Inflammatory macrophage treated with lipopolysaccharide for 4 hours (primary cell): ENCODE results near the gene COL6A5.

Experiments
- DNase-seq: peaks from one replicate; pipeline ENCODE4 v3.0.0-alpha.2; 2020

Gene COL6A5

DNA sequence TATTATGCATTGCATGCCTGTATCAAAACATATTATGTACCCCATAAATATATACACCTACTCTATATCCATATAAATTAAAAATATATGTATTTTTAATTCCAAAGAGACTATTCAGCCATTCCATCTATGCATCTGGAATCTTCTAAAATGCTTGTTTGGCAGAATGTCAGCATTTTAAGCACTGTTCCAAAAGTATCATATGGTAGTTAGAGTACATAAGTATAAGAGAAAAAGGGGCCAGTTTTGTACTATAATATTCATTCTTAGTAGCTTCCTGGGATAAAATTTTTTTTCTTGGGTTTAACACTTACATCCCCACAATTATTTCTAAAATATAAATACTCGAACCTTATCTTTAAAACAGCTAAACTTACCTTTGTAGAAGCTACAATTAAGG lies 111.1 kb downstream of the COL6A5 start:
- DNase-seq = no peak

- DNase-seq = no peak
Measured at GRCh38 chr3:130457671-130458070, 112.2 kb downstream of the COL6A5 start.

- DNase-seq = no peak
Measured at GRCh38 chr3:130459944-130460343, 114.5 kb downstream of the COL6A5 start.

DNA sequence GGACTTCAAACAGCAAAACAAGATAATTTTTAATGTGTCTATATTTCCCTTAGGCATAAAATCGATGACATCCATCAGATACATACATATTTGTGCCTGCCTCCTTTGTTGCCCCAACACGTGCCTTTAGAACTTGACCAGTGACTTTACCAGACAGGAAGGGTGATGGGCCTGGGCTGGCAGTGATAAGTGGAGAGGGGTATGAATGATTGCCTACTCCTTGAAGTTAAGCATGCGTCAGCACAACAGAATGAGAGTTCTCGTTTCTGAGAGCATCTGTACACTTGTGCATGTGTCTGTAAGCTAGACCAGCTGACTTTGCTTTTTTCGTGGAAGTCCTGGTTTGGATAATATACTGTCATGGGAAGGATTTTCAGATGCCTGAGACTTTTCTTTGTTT lies 116.6 kb downstream of the COL6A5 start:
- no peak for DNase-seq

GRCh38 chr3:130463221-130463620 lies 117.7 kb downstream of the COL6A5 start:
- DNase-seq = no peak

DNA sequence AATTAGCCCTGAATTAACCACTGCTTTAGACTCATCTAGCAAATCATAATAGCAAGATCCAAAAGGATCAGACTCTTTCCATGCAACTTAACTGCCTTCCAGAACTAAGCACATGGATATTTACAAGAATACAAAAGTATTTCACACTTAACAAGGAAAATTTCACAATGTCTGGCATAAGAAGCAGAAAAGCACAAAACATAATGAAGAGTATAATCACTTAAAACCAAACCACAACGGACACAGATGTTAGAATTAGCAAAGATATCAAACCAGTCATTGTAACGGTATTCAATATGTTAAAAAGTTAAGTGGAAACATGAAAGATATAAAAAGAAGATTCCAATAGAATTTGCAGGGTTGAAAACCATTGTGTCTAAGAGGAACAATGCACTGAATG lies 120.0 kb downstream of the COL6A5 start:
- DNase-seq = no peak

- no peak for DNase-seq
Measured at GRCh38 chr3:130468311-130468710, 122.8 kb downstream of the COL6A5 start.

GRCh38 chr3:130470126-130470525 lies 124.7 kb downstream of the COL6A5 start:
- DNase-seq = no peak

DNA sequence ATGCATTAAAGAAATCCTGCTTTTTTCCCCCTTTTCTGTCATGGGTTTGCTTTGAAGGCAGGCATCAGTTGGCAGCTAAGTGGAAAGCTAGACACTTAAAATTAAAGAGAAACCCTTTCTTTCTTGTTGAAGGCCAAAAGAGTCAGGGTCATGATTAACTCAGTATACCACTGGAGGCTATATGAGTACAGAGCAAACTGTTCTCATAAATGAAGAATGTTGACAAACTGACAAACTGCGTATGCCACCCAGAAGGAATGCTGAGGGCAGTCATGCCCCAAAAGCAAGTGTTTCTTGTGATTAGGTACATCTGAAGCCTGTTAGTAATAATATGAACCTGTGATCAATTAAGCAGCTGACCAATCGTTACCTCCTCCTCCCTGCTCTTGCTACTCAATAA lies 127.9 kb downstream of the COL6A5 start:
- no peak for DNase-seq

- no peak for DNase-seq
Measured at GRCh38 chr3:130480736-130481135, 135.3 kb downstream of the COL6A5 start.

DNA sequence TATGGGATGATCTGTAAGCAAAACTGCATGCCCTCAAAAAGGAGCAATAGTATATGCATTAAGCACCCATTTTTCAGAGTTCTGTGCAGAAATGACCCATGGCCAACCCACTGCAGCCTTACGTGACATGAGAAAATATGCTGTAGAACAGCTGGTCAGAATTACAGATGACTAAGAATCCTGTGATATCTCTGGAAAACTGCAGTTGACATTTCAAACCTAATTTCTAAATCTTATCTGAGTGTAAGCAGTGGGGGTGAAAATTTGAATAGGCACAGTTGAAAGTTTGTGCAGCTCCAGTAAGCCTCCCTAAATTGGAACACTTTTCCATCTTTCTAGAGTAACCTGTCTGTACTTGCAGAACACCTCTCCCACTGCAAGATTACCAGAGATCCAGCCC lies 142.8 kb downstream of the COL6A5 start:
- no peak for DNase-seq

- DNase-seq = no peak
Measured at GRCh38 chr3:130488769-130489450, 143.4 kb downstream of the COL6A5 start.

DNA sequence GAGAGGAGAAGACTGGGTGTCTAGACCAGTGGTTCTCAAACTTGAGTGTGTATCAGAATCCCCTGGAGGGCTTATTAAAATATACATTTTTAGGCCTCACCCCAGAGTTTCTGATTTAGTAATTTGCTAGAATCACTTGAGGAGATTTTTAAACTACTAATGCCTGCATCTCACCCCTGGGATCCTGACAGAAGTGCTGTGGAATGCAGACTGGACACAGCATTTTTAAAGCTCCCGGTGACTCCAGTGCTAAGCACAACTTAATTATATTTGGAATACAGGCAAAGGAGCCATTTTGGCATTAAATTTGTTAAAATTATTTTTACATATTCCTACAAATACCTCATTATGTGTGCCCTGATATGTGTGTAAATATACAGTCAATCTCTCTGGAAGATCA lies 144.8 kb downstream of the COL6A5 start:
- DNase-seq = no peak

DNA sequence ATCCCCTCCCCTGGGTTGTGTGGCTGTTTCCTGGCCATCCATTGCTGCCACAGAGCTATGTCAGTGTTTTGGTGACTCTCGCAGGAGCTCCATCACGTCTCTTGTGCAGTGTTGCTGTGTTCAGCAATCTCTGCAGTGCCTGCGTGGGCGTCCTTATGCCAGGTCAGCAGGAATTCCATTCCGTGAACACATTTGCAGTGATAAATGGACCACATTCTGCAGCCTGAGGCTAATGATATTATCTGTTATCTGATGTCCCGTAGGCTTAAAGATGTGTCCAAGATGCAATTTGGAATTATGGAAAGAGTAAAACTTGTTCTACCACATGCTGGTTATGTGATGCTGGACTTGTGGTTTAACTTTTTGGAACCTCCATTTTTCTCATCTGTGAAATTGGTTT lies 146.0 kb downstream of the COL6A5 start:
- no peak for DNase-seq

DNA sequence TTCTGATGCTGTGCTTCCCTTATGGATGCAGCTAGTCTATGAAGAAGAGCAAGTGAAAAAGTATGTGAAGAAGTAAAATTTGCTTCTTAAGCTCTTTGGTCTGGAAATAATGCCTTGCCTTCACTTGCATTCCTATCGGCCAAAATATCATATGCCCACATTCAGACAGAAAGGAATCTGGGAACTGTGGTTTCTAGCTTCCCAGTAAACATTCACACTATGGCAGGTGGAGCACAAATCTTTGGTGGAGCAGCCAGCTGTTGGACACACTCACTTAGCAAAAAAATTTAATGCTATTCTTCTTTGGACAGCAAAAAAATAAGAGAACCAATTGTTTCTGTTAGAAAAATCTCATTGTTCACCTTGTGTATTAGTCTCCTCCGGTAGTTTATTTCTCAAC lies 159.2 kb downstream of the COL6A5 start:
- no peak for DNase-seq

- DNase-seq = no peak
Measured at GRCh38 chr3:130506031-130506430, 160.6 kb downstream of the COL6A5 start.

- no peak for DNase-seq
Measured at GRCh38 chr3:130507746-130508145, 162.3 kb downstream of the COL6A5 start.

GRCh38 chr3:130509008-130509407 lies 163.5 kb downstream of the COL6A5 start:
- DNase-seq = no peak

DNA sequence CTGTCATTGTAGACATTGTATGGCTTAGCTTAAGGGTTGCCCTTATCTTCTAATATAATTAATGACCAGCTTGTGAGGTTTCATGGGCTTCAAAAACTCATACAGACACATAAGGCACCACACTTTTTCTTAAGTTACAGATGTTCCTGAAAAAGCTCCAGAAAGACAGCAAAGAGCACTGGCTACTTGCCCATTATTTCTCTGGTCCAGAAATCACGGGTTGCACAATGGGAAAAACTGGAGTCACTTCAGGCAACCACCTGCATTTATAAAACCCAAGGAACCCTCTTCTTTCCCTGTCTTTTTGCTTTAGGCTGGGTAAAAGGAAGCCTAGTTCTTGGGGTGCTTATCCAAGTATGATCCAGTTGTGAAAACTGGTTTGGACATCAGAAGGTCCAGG lies 169.2 kb downstream of the COL6A5 start:
- DNase-seq = no peak

DNA sequence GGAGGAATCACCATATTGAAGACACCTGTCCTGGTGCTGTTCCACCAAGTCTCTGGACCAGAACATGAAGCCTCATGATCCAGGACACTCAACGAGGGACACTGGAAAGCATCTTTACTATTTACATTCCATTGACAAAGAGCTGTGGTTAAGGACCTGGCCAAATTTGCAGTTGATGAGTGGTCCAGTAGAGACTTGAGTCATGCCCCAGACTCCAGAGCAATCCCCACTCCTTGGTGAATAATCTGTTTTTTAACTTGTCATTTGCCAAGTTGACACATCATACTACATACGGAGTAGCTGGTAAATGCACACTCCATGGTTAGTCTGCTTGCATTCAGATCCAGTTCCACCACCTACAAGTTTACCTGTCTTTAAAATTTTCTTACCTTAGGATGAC lies 170.3 kb downstream of the COL6A5 start:
- DNase-seq = no peak

GRCh38 chr3:130516645-130517512 lies 171.4 kb downstream of the COL6A5 start, which contains the start of gene COL6A6:
COL6A6 (plus strand) TSS chr3:130517177; CDS start chr3:130560365, 43,188 bp downstream.
- no peak for DNase-seq

DNA sequence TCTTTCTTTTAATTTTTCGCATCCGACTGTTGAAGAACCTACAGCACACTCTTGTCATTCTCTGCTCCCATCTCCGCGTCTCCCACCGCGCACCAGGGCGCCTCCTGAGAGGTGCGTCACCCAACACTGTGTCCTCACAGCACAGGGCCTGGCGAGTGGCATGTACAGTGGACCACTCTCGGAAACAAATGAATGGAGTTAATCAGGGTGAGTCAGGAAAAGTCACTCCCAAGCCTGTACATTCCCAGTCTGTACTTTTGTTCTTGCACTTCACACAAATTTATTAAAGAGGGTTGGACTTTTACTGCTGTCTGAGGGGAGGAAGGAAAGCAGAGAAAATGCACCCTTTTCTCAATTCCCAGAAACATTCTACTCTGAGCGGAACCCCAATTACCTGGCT lies 172.1 kb downstream of the COL6A5 start:
- no peak for DNase-seq

GRCh38 chr3:130519754-130520153 lies 174.3 kb downstream of the COL6A5 start:
- DNase-seq = no peak

DNA sequence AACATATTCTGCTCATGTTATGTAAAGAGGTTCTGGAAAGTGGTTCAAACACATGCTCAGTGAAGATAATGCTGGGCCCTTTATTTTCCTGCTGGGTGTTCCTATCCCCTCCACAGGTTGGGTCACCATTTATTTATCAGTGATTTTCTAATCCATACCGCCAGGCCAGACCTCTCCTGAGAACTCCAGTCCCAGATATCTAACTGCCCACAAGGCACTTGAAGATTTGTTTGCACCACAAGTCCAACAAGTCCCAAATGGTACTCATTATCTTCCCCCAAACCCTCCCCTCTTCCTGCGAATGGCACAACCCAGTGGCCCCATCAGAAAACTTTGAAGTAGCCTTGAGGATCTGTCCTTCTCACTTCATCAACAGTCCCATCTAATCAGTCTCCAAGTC lies 176.9 kb downstream of the COL6A5 start:
- no peak for DNase-seq
